Stimulated activated CD4-positive, alpha-beta T cell treated with anti-CD3 and anti-CD28 coated beads, TNF-alpha, amount 100 ng/mL, for 4 hours (primary cell): ENCODE results near the gene ULK3.
"Not testable (repeated sequence)": the region's sequence is repeated elsewhere in the genome, so short reads cannot be mapped to it uniquely, and the experiment has no call there.

Source experiments
- DNase-seq, 3 experiments: peaks; one replicate each; pipeline ENCODE4 v3.0.0-alpha.2; 2020; ENCODE audit warnings: low read depth in 3 of 3

The ULK3 gene, protein sequence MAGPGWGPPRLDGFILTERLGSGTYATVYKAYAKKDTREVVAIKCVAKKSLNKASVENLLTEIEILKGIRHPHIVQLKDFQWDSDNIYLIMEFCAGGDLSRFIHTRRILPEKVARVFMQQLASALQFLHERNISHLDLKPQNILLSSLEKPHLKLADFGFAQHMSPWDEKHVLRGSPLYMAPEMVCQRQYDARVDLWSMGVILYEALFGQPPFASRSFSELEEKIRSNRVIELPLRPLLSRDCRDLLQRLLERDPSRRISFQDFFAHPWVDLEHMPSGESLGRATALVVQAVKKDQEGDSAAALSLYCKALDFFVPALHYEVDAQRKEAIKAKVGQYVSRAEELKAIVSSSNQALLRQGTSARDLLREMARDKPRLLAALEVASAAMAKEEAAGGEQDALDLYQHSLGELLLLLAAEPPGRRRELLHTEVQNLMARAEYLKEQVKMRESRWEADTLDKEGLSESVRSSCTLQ

DNA sequence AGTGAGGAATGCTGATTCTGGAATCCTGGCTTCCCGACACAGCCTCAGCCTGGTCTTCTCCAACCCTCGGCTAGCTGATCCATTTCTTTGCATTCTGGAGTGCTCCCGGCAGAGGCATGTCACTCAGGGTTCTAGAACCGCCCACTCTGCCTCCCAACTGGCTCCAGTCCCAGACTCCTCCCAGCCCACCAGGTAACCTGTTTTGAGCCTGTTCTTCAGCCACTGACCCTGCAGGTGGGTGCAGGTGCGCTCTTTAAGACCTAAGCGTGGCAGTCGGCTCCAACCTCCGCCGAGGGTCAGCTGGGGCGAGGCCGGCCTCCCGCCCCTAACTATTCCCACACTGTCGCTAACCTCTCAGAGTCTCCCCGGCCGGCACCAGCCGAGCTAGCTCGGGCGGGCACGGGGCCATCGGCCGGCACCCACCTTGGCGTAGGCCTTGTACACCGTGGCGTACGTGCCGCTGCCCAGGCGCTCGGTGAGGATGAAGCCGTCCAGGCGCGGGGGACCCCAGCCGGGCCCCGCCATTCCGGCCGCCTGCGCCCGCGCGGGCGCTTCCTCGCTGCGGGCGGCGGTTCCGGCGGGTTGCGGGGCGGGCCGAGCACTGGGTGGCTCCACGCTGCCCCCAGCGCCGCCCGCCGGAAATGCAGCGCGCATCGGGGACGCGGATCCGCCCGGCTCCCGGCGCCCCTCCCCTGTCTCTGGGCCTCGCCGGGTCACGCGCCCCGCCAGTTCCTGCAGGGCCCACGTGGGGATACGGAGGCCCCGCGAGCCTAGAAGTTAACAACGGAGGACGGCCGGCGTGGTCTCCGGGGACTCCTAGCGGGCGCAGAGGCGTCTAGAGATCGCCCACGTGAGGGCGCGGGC, at the start of gene ULK3:
Gene ULK3 (minus strand): TSS at position 576 of the 864 bp plus-strand sequence. CDS start 51 bp downstream, at position 525.
- DNase-seq = peak; percentile 85 to 90 (median 87)

DNA sequence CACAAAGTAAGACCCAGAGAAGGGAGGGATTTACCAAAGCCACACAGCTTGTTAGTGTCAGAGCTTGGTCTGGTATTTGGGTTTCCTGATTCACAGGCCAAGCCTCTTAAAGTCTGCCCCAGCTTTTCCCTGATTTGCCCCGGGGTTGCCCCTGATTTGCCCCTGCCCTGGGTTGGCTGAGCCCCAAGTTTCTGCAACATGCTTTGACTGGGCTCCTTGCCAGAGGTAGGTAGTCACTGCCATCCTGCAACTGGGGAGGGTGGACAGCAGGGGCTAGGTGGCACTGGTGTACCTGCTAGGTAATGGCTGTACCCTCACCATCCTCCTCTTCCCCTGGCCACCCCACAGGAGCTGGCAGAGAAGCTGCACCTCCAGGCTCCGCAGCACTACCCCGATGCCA, 49.4 kb upstream of the ULK3 start:
- DNase-seq = no peak

DNA sequence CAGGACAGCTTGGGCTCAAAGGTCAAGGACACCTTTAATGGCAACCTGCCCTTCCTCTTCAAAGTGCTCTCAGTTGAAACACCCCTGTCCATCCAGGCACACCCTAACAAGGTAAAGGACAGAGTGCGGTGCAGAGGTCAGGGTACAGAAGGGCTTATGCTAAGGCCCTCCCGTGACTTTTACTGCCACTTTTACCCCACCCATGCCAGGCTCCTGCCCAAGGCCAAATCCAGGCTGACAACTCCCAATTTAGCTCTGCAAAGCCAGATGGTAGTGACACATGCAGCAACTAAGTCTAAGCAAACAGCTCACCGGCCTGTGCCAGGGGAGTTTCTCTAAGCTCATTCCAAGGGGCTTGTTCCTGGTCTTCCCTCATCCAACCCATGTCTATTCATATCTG, 48.5 kb upstream of the ULK3 start:
- no peak for DNase-seq

DNA sequence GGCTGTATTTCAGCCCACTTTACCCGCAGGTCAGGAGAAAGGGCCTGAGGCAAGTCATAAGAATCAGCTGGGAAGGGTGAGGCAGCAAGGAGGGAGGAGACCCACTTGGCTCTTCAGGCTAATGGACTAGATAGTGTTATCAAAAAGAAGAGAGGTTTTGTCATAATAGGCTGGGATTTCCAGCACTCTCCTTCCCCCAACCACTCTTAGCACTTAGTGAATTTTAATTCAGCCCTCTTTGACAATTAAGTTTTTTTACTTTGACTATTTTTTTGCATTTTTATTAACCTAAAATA, 47.7 kb upstream of the ULK3 start:
- DNase-seq = no peak

DNA sequence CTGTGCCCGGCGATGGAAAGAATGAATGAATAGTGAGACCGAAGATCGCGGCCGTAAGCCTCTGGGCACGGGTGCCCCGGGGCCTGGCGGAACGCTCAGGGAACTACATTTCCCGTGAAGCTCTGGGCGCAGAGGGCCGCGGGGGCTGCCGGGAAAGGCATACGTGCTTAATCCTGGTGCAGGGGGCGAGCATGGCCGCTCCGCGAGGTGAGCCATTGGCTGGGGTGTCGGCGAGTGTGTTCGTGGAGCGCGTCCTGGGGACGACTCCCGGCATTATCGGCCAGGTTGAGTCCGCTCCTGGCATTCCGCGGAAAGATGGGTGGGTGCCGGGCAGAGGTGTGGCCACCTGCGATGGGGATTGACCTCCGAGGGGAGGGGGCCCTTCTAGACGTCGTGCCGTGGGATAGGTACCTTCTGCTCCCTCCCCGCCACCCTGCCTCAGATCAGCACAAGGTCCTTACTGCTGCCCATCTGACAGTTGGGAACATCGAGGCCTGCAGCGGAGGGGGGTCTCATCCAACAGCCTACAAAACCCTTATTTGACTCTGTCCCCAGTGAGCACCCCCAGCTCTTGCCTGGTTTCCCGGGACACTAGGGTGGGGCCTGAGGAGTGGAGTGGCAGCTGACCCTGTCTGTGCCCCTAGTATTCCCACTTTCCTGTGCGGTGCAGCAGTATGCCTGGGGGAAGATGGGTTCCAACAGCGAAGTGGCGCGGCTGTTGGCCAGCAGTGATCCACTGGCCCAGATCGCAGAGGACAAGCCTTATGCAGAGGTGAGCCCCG, 47.1 kb upstream of the ULK3 start, which contains the start of gene MPI:
Gene MPI (plus strand): TSS at position 160 of the 782 bp plus-strand sequence. CDS start 32 bp downstream, at position 192.
- peak; percentile 74 to 80 (median 78) for DNase-seq

DNA sequence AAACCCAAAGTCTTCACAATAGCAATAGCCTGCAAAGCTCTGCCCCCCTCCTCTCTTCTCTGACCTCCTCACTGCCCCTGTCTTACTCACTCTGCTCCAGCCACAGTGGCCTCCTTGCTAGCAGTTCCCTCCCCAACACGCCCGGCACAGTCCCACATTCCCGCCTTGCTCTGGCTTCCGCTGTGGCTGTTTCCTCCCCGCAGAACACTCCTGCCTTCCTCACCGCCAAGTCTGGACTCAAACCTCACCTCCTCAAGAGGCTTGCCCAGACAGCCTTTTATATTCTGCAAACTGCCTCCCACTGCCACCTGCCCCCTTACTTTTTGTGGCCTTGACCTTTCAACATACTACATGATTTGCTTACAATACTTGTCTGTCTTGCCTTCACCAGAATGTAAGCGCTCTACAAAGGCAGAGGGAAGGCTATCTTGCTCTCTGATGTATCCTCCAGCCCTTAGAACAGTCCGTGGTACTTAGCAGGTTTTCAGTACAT, 46.5 kb upstream of the ULK3 start:
- no peak for DNase-seq

DNA sequence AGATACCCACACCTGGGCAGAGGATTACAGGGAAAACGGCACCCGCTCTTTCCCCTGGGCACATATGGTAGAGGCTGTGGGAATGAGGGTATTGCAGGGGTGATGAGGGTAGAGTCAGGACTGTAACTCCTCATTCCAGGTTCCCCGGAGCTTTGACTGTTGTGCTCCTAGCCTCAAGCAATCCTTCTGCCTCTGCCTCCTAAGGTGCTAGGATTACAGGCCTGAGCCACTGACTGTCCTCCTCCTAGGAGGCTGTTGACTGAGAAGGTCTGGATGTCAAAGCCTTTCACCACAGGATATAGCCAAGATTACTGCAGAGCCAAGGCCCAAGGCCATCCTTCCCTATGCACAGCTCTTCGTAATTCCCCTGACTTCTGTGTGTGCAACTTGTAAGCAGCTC, 45.8 kb upstream of the ULK3 start:
- no peak for DNase-seq

DNA sequence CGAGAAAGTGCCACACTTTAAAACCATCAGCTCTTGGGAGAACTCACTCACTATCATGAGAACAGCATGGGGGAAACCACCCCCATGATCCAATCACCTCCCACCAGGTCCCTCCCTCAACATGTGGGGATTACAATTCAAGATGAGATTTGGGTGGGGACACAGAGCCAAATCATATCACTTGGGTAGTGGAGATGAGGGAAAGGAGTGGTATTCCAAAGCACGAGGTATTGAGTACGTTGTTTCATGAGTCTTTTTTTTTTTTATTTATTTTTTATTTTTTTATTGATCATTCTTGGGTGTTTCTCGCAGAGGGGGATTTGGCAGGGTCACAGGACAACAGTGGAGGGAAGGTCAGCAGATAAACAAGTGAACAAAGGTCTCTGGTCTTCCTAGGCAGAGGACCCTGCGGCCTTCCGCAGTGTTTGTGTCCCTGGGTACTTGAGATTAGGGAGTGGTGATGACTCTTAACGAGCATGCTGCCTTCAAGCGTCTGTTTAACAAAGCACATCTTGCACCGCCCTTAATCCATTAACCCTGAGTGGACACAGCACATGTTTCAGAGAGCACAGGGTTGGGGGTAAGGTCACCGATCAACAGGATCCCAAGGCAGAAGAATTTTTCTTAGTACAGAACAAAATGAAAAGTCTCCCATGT, 44.7 kb upstream of the ULK3 start:
- not testable (repeated sequence) for DNase-seq

DNA sequence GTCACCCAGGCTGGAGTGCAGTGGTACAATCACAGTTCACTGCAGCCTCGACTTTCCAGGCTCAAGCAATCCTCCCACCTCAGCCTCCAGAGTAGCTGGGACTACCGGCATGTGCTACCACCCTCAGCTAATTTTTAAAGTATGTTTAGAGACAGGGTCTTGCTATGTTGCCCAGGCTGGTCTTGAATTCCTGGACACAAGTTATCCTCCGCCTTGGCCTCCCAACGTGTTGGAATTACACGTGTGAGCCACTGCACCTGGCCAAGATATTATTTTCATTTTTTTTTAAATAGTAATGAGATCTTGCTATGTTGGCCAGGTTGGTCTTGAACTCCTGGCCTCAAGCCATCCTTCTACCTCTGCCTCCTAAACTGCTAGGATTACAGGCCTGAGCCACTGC, 42.5 kb upstream of the ULK3 start:
- no peak for DNase-seq

DNA sequence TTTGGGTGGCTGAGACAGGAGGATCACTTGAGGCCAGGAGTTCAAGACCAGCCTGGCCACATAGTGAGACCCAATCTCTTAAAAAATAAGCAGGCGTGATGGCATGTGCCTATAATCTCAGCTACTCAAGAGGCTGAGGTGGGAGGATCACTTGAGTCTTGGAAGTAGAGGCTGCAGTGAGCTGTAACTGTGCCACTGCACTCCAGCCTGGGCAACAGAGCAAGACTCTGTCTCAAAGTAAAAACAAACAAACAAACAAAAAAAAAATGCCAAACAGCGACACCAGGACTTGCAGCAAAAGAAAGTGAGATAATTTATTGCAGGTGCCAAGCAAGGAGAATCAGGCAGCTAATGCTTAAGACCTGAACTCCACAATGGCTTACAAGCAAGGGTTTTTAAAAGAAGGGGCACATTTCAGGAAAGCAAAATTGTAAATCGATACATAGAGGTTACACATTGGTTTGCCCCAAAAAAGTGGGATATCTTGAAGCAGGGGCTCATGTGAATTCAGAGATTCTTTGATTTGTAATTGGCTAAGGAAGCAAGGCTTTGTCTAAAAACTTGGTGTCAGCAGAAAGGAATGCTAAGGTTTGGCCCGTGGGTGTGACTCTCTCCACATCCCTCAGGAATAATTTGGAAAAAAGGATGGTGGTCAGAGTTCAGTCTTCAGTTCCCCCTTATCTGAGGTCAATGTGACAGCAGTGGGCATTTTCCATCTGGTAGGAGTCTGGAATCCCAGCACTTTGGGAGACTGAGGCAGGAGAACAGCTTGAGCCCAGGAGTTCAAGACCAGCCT, 41.7 kb upstream of the ULK3 start:
- no peak for DNase-seq

DNA sequence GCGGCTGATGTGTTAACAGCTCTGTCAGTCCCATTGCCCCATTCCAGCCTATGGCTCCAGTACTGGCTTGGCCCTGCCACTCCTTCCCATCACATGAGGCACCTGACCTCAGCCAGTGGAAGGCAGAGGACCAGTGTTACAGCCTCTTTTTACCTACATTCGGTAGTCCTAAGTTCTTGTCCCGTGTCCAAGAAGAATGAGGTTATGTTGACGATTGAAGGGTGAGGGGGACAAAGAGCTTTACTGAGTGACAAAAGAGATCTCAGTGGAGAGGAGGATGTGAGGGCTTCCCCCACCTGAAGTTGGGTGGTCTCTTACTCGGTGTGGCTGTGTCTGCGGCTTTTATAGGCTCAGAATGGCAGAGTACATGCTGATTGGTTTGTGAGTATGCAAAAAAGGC, 39.6 kb upstream of the ULK3 start:
- no peak for DNase-seq

DNA sequence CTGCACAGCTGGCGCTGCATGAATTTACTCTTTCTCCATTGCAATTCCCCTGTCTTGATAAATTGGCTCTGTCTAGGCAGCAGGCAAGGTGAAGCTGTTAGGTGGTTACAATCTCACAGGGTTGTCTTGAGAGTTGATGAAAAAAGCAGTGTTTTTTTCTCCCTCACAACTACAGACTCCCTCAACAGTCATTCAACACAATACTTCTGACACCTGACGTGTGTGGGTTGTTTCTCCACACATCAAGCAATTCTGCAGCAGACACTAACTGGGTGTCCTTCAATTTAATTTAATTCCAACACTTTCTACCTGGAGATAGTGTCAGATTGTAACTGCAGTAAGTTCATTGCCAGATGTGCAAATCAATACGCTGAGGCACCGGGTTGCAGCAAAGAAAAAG, 35.3 kb upstream of the ULK3 start:
- no peak for DNase-seq

DNA sequence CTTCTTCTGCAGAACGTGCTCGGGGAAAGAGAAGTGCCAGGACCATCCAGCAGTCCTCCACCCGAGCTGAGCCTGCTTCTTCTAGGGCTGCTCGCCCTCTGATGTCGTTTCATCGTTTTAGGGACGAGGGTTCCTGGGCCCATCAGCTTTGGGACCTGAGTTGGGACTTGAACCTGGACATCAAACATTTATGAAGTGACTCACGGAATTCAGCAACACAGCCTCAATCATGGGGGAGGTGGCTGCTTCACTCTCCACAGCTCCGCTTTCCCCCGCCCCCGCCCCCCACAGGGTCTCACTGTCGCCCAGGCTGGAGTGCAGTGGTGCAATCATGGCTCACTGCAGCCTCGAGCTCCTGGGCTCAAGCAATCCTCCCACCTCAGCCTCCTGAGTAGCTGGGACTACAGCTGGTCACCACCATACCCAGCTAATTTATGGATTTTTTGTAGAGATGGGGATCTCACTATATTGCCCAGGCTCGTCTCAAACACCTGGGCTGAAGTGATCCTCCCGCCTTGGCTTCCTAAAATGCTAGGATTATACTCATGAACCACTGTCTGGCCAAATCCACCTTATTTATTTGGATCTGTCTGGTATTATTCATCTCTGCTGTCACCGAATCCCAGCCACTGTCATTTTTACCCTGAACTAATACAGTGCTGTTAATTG, 30.9 kb upstream of the ULK3 start:
- no peak for DNase-seq

DNA sequence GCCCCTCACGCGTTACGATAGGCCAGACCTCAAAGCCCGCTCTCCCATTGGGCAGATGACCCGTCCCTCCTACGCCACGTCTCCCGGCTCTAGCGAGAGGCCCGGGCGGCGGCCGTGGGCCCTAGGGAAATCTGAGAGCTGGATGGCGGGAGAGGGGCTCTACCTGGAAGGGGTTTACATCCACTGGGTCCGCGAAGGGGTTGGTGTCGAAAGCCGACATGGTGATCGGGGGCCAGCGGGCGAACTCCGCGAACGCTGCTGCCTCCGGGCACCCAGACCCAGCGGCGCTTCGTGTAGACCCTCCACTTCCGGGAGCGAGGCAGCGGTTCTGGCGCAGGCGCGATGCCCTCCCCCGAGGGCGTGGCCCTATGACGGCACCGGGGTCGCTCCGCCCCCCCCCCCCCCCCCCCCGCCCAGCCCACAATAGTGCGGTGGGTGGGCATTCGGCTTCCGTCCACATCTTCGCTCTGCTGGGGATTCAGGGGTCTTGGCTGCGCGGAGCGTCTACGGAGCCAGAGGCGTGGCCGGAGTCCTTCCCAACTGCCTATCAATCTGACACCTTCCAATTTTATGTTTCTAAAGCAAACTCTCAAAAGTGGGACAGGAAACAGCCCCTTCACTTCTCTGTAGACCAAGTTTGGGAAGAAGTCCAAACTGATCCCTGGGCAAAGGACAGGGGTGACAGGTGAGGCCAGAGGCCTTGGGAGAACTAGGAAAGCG, 30.2 kb upstream of the ULK3 start, which contains the start of gene SCAMP2:
Gene SCAMP2 (minus strand): TSS at position 330 of the 720 bp plus-strand sequence. CDS start 110 bp downstream, at position 220.
- DNase-seq = peak; percentile 73 to 82 (median 82)

DNA sequence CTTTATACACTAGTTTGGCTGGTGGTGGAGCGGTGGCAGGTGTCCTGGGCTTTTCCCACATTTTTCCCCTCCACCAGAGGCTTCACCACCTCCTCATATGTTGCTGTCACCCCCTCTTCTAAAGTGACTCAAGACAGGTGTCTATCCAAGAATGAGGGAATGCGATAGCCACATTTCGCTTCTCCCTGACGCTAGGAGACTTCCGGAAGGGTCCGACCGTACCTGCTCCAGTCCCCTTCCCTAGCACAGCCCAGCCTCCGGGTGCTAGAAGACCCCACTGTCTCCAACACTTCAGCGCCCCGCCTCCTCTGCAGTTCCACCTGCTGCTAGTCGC, 29.7 kb upstream of the ULK3 start:
- no peak for DNase-seq

DNA sequence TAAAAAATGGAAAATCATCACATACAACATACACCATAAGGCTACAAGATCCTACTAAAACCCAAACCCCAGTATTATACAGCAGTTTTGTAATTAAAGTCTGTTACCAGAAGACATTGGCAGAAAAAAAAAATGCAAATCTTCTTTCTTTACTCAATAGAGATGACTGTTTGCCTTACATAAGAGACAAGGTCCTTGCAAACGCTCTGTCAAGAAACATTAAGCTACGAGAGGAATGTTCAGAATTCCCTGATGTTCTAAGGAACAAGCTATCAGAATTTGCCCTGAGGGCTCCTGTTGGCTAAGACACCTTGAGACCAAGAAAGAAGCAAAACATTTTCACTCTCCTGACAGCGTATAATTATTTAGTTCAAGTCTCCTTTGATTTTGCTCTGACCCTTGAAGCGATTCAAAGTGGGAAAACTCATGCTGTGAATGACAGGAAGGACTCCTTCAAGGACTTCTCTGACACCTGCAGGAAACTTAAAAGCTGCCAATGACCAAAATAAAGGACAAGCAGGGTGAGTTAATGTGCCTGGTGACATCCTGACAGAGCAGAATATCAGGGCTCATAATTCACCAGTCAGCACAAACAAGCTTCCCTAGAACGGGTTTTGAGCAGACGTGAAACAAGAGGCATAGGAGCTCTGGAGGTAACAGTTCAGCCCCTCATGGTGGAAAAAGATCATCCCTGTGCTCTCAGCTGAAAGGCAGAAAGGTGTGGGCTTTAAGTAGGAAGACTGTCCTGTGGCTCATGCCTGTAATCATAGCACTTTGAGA, 27.7 kb upstream of the ULK3 start:
- DNase-seq = no peak

DNA sequence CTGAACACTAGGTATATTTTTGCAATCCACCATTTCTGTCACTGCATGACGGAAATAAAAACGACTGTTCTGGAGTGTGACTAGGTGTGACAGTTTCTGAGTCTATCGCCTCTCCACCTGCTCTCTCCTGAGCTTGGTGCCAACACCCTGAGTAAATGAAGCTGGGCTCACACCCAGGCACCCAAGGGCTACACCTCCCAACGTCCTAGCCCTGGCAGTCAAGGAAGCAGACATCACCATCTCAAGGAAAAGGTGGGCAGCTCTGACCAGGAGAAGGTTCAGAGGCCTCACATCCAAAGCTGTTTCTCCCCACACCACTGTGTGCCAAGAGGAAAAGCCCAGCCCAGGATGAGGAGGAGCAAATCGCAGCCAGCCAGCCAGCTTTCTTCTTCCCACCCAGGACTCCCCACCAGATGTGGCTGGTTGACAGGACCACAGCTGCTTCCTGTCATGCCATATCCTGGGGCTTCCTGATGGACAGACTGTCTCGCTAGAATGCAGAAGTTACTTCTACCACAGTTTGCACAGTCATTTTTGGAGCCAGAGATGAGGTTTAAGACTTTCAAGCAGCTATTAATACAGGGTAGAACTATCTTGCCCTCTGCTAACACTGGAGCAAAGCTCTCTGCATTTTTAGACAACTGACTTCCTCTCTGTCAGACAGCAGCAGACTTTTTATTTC, 26.9 kb upstream of the ULK3 start:
- DNase-seq = no peak

DNA sequence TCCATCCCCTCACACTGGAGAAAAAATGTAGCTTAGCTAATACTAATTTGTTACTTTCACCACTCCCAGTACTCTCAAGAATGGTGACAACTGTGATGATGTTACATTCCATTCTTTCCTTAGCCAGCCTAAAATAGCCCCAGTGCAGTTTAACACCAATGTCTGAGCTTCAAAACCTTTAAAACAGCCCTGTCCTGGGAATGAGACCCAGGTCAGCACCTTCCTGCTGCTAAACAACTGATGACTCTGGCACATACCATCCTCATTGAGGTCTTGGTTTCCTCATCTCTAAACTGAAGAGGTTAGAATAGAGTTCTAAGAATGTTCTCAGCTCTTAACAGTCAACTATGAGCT, 26.4 kb upstream of the ULK3 start:
- no peak for DNase-seq
